ENCODE data around the gene R3HDML.
"Not testable (repeated sequence)": the region's sequence is repeated elsewhere in the genome, so short reads cannot be mapped to it uniquely, and the experiment has no call there.

Gene R3HDML, protein sequence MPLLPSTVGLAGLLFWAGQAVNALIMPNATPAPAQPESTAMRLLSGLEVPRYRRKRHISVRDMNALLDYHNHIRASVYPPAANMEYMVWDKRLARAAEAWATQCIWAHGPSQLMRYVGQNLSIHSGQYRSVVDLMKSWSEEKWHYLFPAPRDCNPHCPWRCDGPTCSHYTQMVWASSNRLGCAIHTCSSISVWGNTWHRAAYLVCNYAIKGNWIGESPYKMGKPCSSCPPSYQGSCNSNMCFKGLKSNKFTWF

DNA sequence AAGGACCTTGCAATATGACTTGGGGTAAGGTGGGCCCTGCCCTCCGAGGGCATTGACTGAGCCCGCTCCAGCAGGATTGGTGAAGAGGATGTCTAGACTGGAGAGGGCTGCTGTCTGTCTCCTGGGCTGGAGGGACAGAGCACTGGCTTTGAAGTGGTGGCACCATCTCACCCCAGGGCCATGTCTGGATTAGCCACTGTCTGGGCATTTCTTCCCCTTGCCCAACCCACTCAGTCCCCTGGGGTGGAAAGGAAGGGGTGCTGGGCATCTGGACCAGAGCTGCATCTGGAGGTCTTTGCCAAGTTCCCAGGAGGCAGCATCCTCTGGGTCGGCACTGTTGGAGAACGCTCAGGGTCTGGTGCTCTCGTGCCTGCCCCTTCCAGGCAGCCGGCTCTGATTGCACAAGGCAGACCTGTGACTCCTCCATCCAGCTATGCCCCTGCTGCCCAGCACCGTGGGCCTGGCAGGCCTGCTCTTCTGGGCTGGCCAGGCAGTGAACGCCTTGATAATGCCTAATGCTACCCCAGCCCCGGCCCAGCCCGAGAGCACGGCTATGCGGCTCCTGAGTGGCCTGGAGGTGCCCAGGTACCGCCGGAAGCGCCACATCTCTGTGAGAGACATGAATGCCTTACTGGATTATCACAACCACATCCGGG lies at the start of gene R3HDML:
Gene R3HDML, plus strand, starts transcription at position 319 of the 656 bp plus-strand sequence. Its CDS starts 115 bp downstream, at position 434.
- Histone ChIP-seq H3K9ac (ENCODE audit: low read length) (no peak within 1 kb of the TSS), H3K4me3 (ENCODE audit: low read length) (no peak within 1 kb of the TSS), H3K4me1 (ENCODE audit: control insufficient read depth, low read depth, low read length) (no peaks in the 10 kb centered on the region), H3K27ac (ENCODE audit: low read length) (no peak within 1 kb of the TSS), H3K27me3 (ENCODE audit: control insufficient read depth, insufficient read depth, low read length) (no peaks in the 10 kb centered on the region), H3K9me3 (ENCODE audit: control insufficient read depth, low read depth, low read length) (no peaks in the 10 kb centered on the region), H3K36me3 (ENCODE audit: control insufficient read depth, low read depth, low read length) (no peaks in the 10 kb centered on the region)

- no peak overlapping the region for H3K9ac ChIP-seq (ENCODE audit: low read length)
- no peaks in the 10 kb centered on the region for H3K27me3 ChIP-seq (ENCODE audit: control insufficient read depth, insufficient read depth, low read length)
- H3K4me3 ChIP-seq (ENCODE audit: low read length) = no peak overlapping the region
- no peak overlapping the region for H3K27ac ChIP-seq (ENCODE audit: low read length)
- H3K4me1 ChIP-seq (ENCODE audit: control insufficient read depth, low read depth, low read length) = no peaks in the 10 kb centered on the region
- H3K36me3 ChIP-seq (ENCODE audit: control insufficient read depth, low read depth, low read length) = no peaks in the 10 kb centered on the region
- no peaks in the 10 kb centered on the region for H3K9me3 ChIP-seq (ENCODE audit: control insufficient read depth, low read depth, low read length)
These were observed 49.4 kb upstream of the R3HDML start for GRCh38 chr20:44287272-44288097.

- no peaks in the 10 kb centered on the region for H3K27me3 ChIP-seq (ENCODE audit: control insufficient read depth, insufficient read depth, low read length)
- H3K36me3 ChIP-seq (ENCODE audit: control insufficient read depth, low read depth, low read length) = no peaks in the 10 kb centered on the region
- H3K9me3 ChIP-seq (ENCODE audit: control insufficient read depth, low read depth, low read length) = no peaks in the 10 kb centered on the region
- no peak overlapping the region for H3K9ac ChIP-seq (ENCODE audit: low read length)
- no peak overlapping the region for H3K27ac ChIP-seq (ENCODE audit: low read length)
- H3K4me1 ChIP-seq (ENCODE audit: control insufficient read depth, low read depth, low read length) = no peaks in the 10 kb centered on the region
- no peak overlapping the region for H3K4me3 ChIP-seq (ENCODE audit: low read length)
These were observed 48.6 kb upstream of the R3HDML start for GRCh38 chr20:44288252-44288651.

- no peak overlapping the region for H3K4me3 ChIP-seq (ENCODE audit: low read length)
- no peaks in the 10 kb centered on the region for H3K4me1 ChIP-seq (ENCODE audit: control insufficient read depth, low read depth, low read length)
- H3K36me3 ChIP-seq (ENCODE audit: control insufficient read depth, low read depth, low read length) = no peaks in the 10 kb centered on the region
- no peaks in the 10 kb centered on the region for H3K27me3 ChIP-seq (ENCODE audit: control insufficient read depth, insufficient read depth, low read length)
- no peak overlapping the region for H3K9ac ChIP-seq (ENCODE audit: low read length)
- H3K27ac ChIP-seq (ENCODE audit: low read length) = no peak overlapping the region
- H3K9me3 ChIP-seq (ENCODE audit: control insufficient read depth, low read depth, low read length) = no peaks in the 10 kb centered on the region
These were observed 45.1 kb upstream of the R3HDML start for GRCh38 chr20:44291754-44292153.

GRCh38 chr20:44296011-44296410 lies 40.8 kb upstream of the R3HDML start:
- H3K36me3 ChIP-seq (ENCODE audit: control insufficient read depth, low read depth, low read length) = no peaks in the 10 kb centered on the region
- no peaks in the 10 kb centered on the region for H3K4me1 ChIP-seq (ENCODE audit: control insufficient read depth, low read depth, low read length)
- no peak overlapping the region for H3K9ac ChIP-seq (ENCODE audit: low read length)
- no peaks in the 10 kb centered on the region for H3K27me3 ChIP-seq (ENCODE audit: control insufficient read depth, insufficient read depth, low read length)
- no peak overlapping the region for H3K4me3 ChIP-seq (ENCODE audit: low read length)
- H3K9me3 ChIP-seq (ENCODE audit: control insufficient read depth, low read depth, low read length) = no peaks in the 10 kb centered on the region
- no peak overlapping the region for H3K27ac ChIP-seq (ENCODE audit: low read length)

GRCh38 chr20:44297721-44298120 lies 39.1 kb upstream of the R3HDML start:
- H3K9ac ChIP-seq (ENCODE audit: low read length) = no peak overlapping the region
- H3K27me3 ChIP-seq (ENCODE audit: control insufficient read depth, insufficient read depth, low read length) = no peaks in the 10 kb centered on the region
- H3K36me3 ChIP-seq (ENCODE audit: control insufficient read depth, low read depth, low read length) = no peaks in the 10 kb centered on the region
- H3K4me1 ChIP-seq (ENCODE audit: control insufficient read depth, low read depth, low read length) = no peaks in the 10 kb centered on the region
- H3K27ac ChIP-seq (ENCODE audit: low read length) = no peak overlapping the region
- no peaks in the 10 kb centered on the region for H3K9me3 ChIP-seq (ENCODE audit: control insufficient read depth, low read depth, low read length)
- no peak overlapping the region for H3K4me3 ChIP-seq (ENCODE audit: low read length)

DNA sequence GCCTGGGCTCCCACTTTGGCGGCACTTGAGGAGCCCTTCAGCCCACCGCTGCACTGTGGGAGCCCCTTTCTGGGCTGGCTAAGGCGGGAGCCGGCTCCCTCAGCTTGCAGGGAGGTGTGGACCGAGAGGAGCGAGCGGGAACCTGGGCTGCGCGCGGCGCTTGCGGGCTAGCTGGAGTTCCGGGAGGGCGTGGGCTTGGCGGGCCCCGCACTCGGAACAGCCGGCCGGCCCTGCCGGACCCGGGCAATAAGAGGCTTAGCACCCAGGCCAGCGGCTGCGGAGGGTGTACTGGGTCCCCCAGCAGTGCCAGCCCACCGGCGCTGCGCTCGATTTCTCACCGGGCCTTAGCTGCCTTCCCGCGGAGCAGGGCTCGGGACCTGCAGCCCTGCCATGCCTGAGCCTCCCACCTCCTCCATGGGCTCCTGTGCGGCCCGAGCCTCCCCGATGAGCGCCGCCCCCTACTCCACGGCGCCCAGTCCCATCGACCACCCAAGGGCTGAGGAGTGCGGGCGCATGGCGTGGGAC lies 37.8 kb upstream of the R3HDML start:
- H3K9ac ChIP-seq (ENCODE audit: low read length); H3K27me3 ChIP-seq (ENCODE audit: control insufficient read depth, insufficient read depth, low read length); H3K4me1 ChIP-seq (ENCODE audit: control insufficient read depth, low read depth, low read length); H3K4me3 ChIP-seq (ENCODE audit: low read length); H3K27ac ChIP-seq (ENCODE audit: low read length); H3K9me3 ChIP-seq (ENCODE audit: control insufficient read depth, low read depth, low read length); H3K36me3 ChIP-seq (ENCODE audit: control insufficient read depth, low read depth, low read length): not testable (repeated sequence)

- H3K36me3 ChIP-seq (ENCODE audit: control insufficient read depth, low read depth, low read length) = no peaks in the 10 kb centered on the region
- no peak overlapping the region for H3K9ac ChIP-seq (ENCODE audit: low read length)
- H3K27ac ChIP-seq (ENCODE audit: low read length) = no peak overlapping the region
- H3K27me3 ChIP-seq (ENCODE audit: control insufficient read depth, insufficient read depth, low read length) = no peaks in the 10 kb centered on the region
- no peak overlapping the region for H3K4me3 ChIP-seq (ENCODE audit: low read length)
- H3K9me3 ChIP-seq (ENCODE audit: control insufficient read depth, low read depth, low read length) = no peaks in the 10 kb centered on the region
- H3K4me1 ChIP-seq (ENCODE audit: control insufficient read depth, low read depth, low read length) = no peaks in the 10 kb centered on the region
These were observed 35.6 kb upstream of the R3HDML start for GRCh38 chr20:44301285-44301684.

- no peak overlapping the region for H3K27ac ChIP-seq (ENCODE audit: low read length)
- no peak overlapping the region for H3K9ac ChIP-seq (ENCODE audit: low read length)
- no peaks in the 10 kb centered on the region for H3K9me3 ChIP-seq (ENCODE audit: control insufficient read depth, low read depth, low read length)
- H3K4me1 ChIP-seq (ENCODE audit: control insufficient read depth, low read depth, low read length) = no peaks in the 10 kb centered on the region
- H3K36me3 ChIP-seq (ENCODE audit: control insufficient read depth, low read depth, low read length) = no peaks in the 10 kb centered on the region
- no peaks in the 10 kb centered on the region for H3K27me3 ChIP-seq (ENCODE audit: control insufficient read depth, insufficient read depth, low read length)
- H3K4me3 ChIP-seq (ENCODE audit: low read length) = no peak overlapping the region
These were observed 34.7 kb upstream of the R3HDML start for GRCh38 chr20:44302026-44302669.

DNA sequence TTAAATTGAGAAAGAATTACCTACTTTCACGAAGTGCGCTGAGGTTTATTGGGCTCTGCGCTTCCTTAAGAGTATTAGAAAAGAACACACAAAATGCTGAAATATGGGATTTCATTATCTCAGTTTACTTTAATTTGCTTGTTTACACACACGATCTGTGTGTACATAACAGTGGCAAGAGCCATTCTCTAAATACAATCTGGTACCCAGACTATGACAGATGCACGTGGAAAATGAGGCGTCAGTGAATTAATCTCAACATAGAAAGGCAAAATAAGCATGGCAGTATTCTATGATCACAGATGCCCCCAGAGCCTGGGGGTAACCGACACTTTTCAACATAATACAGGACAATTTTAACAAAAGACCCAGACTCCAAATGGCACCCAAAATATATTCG lies 34.1 kb upstream of the R3HDML start:
- H3K27ac ChIP-seq (ENCODE audit: low read length) = no peak overlapping the region
- no peaks in the 10 kb centered on the region for H3K27me3 ChIP-seq (ENCODE audit: control insufficient read depth, insufficient read depth, low read length)
- no peak overlapping the region for H3K4me3 ChIP-seq (ENCODE audit: low read length)
- no peak overlapping the region for H3K9ac ChIP-seq (ENCODE audit: low read length)
- H3K4me1 ChIP-seq (ENCODE audit: control insufficient read depth, low read depth, low read length) = no peaks in the 10 kb centered on the region
- no peaks in the 10 kb centered on the region for H3K36me3 ChIP-seq (ENCODE audit: control insufficient read depth, low read depth, low read length)
- no peaks in the 10 kb centered on the region for H3K9me3 ChIP-seq (ENCODE audit: control insufficient read depth, low read depth, low read length)

DNA sequence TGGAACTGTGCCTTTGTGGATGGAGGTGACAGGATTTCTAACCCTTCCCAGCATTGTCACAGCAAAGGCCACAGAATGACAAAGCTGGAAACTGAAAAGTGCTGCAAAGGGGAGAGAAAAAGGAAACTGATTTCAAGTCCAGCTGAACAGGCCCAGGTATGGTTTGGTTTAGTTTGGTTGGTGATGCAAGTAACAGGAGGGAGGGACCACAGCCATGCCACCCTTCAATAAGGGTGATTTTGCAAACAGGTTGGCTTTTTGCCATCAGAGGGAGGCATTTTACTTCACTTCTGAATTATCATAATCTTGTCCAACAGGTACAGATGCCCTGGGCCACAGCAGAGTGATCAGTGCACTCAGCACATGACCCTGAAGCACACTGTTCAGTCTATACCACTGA lies 32.5 kb upstream of the R3HDML start:
- Histone ChIP-seq H3K27me3 (ENCODE audit: control insufficient read depth, insufficient read depth, low read length) (no peaks in the 10 kb centered on the region), H3K9me3 (ENCODE audit: control insufficient read depth, low read depth, low read length) (no peaks in the 10 kb centered on the region), H3K4me3 (ENCODE audit: low read length) (no peak overlapping the region), H3K27ac (ENCODE audit: low read length) (no peak overlapping the region), H3K36me3 (ENCODE audit: control insufficient read depth, low read depth, low read length) (no peaks in the 10 kb centered on the region), H3K9ac (ENCODE audit: low read length) (no peak overlapping the region), H3K4me1 (ENCODE audit: control insufficient read depth, low read depth, low read length) (no peaks in the 10 kb centered on the region)
